Peyer's patch (tissue), 4 donors: ENCODE measurements around the gene SMG6. TPM values are rescaled to one million over a fixed set of nuclear protein-coding genes. Genes with fewer than 3 reads are reported as not detected.

Experiments
- DNase-seq, 3 donors: peaks; one replicate each; pipeline ENCODE4 v3.0.0-alpha.2; 2017 to 2019
- H3K27ac ChIP-seq, 4 donors: fragments of 200-600 bp; sonication (generic); one replicate each; pipeline ENCODE4 v1.5.1; 2016 to 2019
- H3K27me3 ChIP-seq, 2 donors: fragments of 200-600 bp; sonication (generic); one replicate each; pipeline ENCODE4 v1.5.1; 2019
- H3K36me3 ChIP-seq, 3 donors: fragments of 200-600 bp; sonication (generic); one replicate each; pipeline ENCODE4 v1.5.1; 2016 to 2019
- H3K4me1 ChIP-seq, 4 donors: fragments of 200-600 bp; sonication (generic); one replicate each; pipeline ENCODE4 v1.5.1; 2016 to 2019
- H3K4me3 ChIP-seq, 4 donors: fragments of 200-600 bp; sonication (generic); 1 replicate in 3 of 4; 2 replicates in 1 of 4; pipeline ENCODE4 v1.5.1; 2016 to 2019; ENCODE audit warnings: mild to moderate bottlenecking in 1 of 4
- H3K9me3 ChIP-seq, 4 donors: fragments of 200-600 bp; sonication (generic); one replicate each; pipeline ENCODE4 v1.5.1; 2016 to 2019; ENCODE audit warnings: mild to moderate bottlenecking in 1 of 4
- CTCF ChIP-seq, 6 experiments: fragments of 450-650 bp in 4 of 6; fragments of 200-600 bp in 2 of 6; sonication (generic) in 1 of 6; IDR thresholded peaks; one replicate each; pipeline ENCODE4 v1.5.1; 2017 to 2019; ENCODE audit warnings: antibody characterized with exemption in 6 of 6, mild to moderate bottlenecking in 3 of 6, moderate library complexity in 1 of 6
- POLR2A ChIP-seq, 2 donors: fragments of 450-650 bp; IDR thresholded peaks; one replicate each; pipeline ENCODE4 v1.5.1; 2017; ENCODE audit warnings: antibody characterized with exemption in 2 of 2, mild to moderate bottlenecking in 2 of 2, moderate library complexity in 2 of 2
- total RNA-seq, 4 donors: library from RNA; depleted of rRNA; stranded (reverse); fragments of >200 nt; gene quantifications; one replicate each; pipeline ENCODE4 v1.1.0, GENCODE V29; 2016

Gene SMG6
- total RNA-seq, 4 donors from 2014 or later, result 33.3 to 139 (median 67.4) TPM

- peaks cover 0 to 28% (median 0%) of the 10 kb centered on the region in 3 donors for H3K36me3 ChIP-seq
- peaks cover 0 to 16% (median 0%) of the 10 kb centered on the region in 4 donors for H3K4me1 ChIP-seq
- peak overlapping the region; percentile 70 to 82 (median 79) for H3K27ac ChIP-seq
- no peaks in the 10 kb centered on the region for H3K9me3 ChIP-seq
- H3K27me3 ChIP-seq, result no peaks in the 10 kb centered on the region
- TF ChIP-seq POLR2A (IDR thresholded peaks at IDR 0.05) (no peak), CTCF (IDR thresholded peaks at IDR 0.05) (no peak)
- DNase-seq, result no peak
- no peak overlapping the region for H3K4me3 ChIP-seq
Measured at GRCh38 chr17:2240541-2240940, 63.0 kb downstream of the SMG6 start.

GRCh38 chr17:2239882-2240430, 63.6 kb downstream of the SMG6 start:
- peaks cover 0 to 16% (median 0%) of the 10 kb centered on the region in 4 donors for H3K4me1 ChIP-seq
- H3K27me3 ChIP-seq, result no peaks in the 10 kb centered on the region
- peak in 2 of 3 donors; percentile 52 to 74 for DNase-seq
- H3K36me3 ChIP-seq, result peaks cover 0 to 29% (median 0%) of the 10 kb centered on the region in 3 donors
- TF ChIP-seq POLR2A (IDR thresholded peaks at IDR 0.05), result no peak
- no peak for TF ChIP-seq CTCF (IDR thresholded peaks at IDR 0.05)
- peak overlapping the region; percentile 70 to 82 (median 79) for H3K27ac ChIP-seq
- H3K4me3 ChIP-seq, result no peak overlapping the region
- no peaks in the 10 kb centered on the region for H3K9me3 ChIP-seq

GRCh38 chr17:2239170-2239551, 64.4 kb downstream of the SMG6 start:
- no peak for DNase-seq
- no peaks in the 10 kb centered on the region for H3K9me3 ChIP-seq
- no peaks in the 10 kb centered on the region for H3K27me3 ChIP-seq
- no peak overlapping the region for H3K4me3 ChIP-seq
- no peak for TF ChIP-seq CTCF (IDR thresholded peaks at IDR 0.05)
- TF ChIP-seq POLR2A (IDR thresholded peaks at IDR 0.05), result no peak
- H3K36me3 ChIP-seq, result peaks cover 0 to 28% (median 0%) of the 10 kb centered on the region in 3 donors
- peak overlapping the region; percentile 67 to 82 (median 76) for H3K27ac ChIP-seq
- peaks cover 0 to 16% (median 0%) of the 10 kb centered on the region in 4 donors for H3K4me1 ChIP-seq

- no peaks in the 10 kb centered on the region for H3K9me3 ChIP-seq
- TF ChIP-seq POLR2A (IDR thresholded peaks at IDR 0.05), result no peak
- TF ChIP-seq CTCF (IDR thresholded peaks at IDR 0.05), result no peak
- H3K4me3 ChIP-seq, result no peak overlapping the region
- peaks cover 0 to 16% (median 0%) of the 10 kb centered on the region in 4 donors for H3K4me1 ChIP-seq
- no peaks in the 10 kb centered on the region for H3K27me3 ChIP-seq
- DNase-seq, result no peak
- H3K36me3 ChIP-seq, result peaks cover 0 to 22% (median 0%) of the 10 kb centered on the region in 3 donors
- H3K27ac ChIP-seq, result peak overlapping the region; percentile 50 to 82 (median 74)
Measured at GRCh38 chr17:2238432-2239169, 65.0 kb downstream of the SMG6 start.

- TF ChIP-seq CTCF (IDR thresholded peaks at IDR 0.05) (no peak), POLR2A (IDR thresholded peaks at IDR 0.05) (no peak)
- no peak overlapping the region for H3K4me3 ChIP-seq
Measured at GRCh38 chr17:2237950-2238349, 65.6 kb downstream of the SMG6 start.

More at GRCh38 chr17:2237950-2238349, 65.6 kb downstream of the SMG6 start:
- H3K4me1 ChIP-seq, result peaks cover 0 to 16% (median 0%) of the 10 kb centered on the region in 4 donors
- DNase-seq, result no peak
- peak overlapping the region; percentile 50 to 82 (median 74) for H3K27ac ChIP-seq
- no peaks in the 10 kb centered on the region for H3K9me3 ChIP-seq
- no peaks in the 10 kb centered on the region for H3K27me3 ChIP-seq
- H3K36me3 ChIP-seq, result peaks cover 0 to 16% (median 0%) of the 10 kb centered on the region in 3 donors
